Kasumi-1 (cell line): ENCODE results near the gene DDX54.
"Not testable (repeated sequence)": the region's sequence is repeated elsewhere in the genome, so short reads cannot be mapped to it uniquely, and the experiment has no call there.

ENCODE experiments used
- DNase-seq, 2 experiments: peaks; one replicate each; lab custom pipeline; 2025; lab: John Stamatoyannopoulos, UW

Gene DDX54

GRCh38 chr12:113120670-113121370 lies 64.5 kb downstream of the DDX54 start:
- no peak for DNase-seq

DNA sequence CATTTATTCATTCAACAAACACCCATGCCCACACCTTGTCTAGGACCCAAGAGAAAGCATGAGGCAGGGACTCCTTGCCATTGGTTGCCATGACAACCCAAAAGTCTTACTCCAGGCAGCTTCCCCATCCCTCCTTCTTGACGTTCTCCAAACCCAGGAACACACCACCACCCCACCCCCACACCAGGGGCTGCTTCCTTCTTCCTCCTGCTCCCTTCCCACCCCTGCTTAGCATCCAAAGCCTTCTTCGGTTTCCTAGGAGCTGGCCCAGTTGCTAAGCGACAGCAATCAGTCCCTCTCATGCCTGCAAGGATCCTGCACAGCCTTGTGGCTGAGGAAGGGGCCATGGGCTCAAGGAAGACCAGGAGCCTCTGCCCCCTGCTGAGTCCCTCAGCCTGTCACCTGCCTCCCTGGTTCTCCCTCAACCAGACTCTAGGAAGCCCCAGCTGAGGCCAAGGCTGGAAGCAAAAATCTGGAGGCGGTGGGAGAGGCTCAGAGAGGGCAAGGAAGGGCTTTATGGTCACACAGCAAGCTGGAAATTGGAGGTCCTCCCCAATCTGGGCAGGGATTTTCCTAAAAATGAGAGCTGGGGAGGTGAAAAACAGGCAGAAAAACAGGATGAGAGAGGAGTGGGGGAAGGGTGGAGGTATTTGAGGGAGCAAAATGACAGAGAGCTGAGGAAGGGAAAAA lies 65.2 kb downstream of the DDX54 start:
- no peak for DNase-seq

DNA sequence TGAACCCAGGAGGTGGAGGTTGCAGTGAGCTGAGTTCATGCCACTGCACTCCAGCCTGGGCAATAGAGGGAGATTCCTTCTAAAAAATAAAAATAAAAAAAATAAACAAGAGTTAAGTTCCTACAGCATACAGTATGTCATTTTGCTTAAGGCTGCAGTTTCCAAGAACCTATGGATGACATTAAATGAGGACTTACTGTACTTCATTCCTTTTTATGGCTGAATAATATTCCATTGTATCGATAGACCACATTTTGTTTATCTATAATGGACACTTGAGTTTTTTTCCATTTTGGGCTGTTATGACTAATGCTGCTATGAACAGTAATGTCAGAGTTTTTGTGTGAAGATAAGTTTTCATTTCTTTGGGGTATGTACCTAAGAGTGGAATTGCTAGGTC lies 67.1 kb downstream of the DDX54 start:
- DNase-seq: no peak

- DNase-seq: not testable (repeated sequence)
These were observed 67.6 kb downstream of the DDX54 start for GRCh38 chr12:113117684-113118083.

- no peak for DNase-seq
These were observed 68.4 kb downstream of the DDX54 start for GRCh38 chr12:113116875-113117274.

DNA sequence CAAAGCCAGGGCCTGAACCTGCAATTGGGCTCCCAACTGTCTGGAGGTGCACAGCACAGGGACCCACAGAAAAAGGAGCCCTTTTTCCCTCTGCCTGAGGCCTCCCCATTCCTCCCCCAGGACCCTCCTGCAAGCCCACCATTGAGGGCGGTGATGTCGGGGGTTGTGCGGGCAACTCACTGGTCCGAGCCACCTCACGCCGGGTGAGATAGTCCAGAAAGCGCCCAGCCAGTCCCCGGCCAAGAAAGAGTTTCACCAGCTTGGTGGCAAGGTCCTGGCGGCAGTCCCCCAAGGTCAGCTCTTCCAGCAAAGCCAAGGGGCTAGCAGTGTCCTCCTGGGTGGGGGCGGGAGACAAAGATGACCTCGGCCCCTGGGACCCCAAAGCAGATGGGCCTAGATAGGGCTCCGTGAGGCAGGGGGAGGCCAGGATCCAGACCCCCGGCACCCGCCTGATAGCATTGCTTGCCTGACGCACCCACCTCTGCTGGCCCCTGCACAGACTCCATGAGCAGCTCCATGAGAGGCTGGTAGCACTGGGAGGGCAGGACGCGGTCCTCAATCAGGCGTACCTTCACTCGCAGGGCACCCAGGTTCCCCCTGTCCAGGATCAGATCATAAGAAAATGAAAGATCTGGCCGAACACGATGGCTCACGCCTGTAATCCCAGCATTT lies 69.7 kb downstream of the DDX54 start:
- DNase-seq: no peak

DNA sequence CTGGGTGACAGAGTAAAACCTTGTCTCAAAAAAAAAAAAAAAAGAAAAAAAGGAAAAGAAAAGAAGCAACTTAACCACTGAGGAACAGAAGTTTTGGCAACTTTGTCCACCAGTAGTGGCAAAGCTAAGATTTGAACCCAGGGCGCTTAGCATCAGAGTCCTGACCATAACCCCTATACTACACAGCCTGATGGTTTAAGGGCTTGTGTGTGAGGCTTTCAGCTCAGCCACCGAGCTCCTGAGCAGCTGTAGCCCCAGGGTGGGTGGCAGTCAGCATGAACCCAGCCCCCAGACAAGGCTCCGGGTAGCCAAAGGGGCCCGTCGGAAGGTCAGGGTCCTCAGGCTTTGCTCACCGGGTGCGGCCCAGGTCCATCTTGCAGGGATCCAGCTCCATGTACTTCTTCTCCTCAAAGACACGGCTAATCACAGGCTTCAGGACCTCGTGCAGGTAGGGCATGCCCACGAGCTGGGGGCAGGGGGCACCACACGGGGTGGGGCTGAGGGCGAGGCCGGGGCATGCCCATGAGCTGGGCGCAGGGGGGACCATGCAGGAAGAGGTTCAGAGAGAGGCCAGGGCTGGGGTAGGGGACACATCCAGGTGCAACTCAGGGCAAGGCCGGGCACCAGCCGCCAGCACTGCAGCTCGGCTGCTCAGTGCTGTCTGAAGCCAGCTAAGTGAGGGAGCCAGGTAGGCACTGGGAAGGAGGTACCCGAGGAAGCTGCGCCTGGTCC lies 70.7 kb downstream of the DDX54 start:
- DNase-seq: no peak

GRCh38 chr12:113113397-113113796 lies 71.9 kb downstream of the DDX54 start:
- no peak for DNase-seq

DNA sequence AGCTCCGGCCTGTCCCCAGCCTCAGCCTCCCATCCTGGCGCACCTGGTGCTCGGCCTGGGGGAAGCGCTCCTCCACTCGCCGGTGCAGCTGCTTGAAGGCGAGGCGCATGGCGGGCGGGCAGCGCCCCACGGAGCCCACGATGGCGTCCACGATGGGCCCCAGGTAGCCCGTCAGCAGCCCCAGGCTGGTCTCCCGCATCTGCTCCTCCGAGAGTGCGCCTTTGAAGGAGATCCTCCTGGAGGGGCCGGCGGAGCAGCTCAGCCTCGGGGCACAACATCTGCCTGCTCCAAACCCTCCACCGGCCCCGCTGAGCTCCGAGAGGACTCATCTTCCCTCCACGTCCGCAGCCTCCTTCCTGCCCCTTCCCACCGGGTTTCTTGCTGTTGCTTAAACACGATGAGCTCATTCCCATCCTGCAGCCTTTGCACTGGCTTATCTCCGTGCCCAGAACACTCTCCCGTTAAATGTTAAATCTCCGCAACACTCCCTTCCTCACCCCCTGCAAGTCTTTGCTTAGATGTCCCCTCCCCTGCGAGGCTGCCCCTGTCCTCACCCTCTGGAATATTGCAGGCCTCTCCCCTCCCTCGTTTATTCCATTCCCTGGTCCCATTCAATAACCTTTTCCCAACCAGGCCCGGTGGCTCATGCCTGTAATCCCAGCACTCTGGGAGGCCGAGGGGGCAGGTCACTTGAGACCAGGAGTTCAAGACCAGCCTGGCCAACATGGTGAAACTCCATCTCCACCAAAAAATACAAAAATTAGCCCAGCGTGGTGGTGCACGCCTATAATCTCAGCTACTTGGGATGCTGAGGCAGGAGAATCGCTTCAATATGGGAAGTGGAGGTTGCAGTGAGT lies 73.0 kb downstream of the DDX54 start:
- DNase-seq: no peak

GRCh38 chr12:113111247-113111646 lies 74.0 kb downstream of the DDX54 start:
- no peak for DNase-seq

DNA sequence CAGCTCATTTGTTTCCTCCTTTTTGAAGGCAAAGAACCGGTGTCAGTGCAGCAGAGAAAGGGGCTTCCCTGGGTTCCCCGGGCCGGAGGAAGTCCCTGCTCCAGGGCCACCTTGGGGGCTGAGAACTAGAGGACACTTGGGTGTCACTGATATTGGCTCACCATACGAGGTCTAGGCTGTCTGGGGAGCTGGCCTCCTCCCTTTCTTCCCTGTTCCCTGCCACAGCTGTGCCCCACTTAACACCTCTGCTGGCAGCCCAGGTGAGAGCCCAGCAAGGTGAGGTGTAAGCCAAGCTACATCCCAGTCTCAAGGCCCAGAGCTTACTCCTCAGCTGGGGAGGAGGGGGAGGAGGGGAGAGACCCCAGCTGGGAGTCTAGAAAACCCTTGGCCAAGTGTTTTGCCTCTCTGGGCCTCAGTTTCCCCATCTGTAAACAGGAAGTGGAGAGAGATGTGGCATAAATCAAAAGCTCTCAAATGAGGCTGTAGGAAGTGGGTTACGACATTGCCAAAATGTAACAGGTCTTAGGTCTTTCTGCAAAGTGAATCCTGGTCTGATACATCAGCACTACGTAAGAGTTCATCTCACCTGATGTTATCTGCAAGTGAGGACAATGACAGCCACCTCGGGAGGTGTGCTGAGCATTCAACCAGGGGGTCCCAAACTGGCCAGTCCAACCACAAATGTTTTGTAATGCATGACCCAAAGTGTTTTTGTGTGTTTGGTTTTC lies 75.2 kb downstream of the DDX54 start:
- no peak for DNase-seq

- DNase-seq: no peak
These were observed 75.9 kb downstream of the DDX54 start for GRCh38 chr12:113109360-113109759.

- DNase-seq: no peak
These were observed 77.0 kb downstream of the DDX54 start for GRCh38 chr12:113108308-113108707.
